H1 (cell line): ENCODE data around the gene C16orf89. TPM values are rescaled to one million over a fixed set of nuclear protein-coding genes. Genes with fewer than 3 reads are reported as not detected.

Experiments
- CTCF ChIA-PET: fragments of 300-600 bp; sonication (Branson Sonifier 250); formaldehyde crosslinking; loops from one replicate; lab custom pipeline; 2021; ENCODE audit not compliant: partially characterized antibody; lab: Charles Lee
- POLR2A ChIA-PET: fragments of 300-600 bp; sonication (Branson Sonifier 250); formaldehyde crosslinking; loops from one replicate; lab custom pipeline; 2021; ENCODE audit warnings: inconsistent platforms; ENCODE audit not compliant: partially characterized antibody; lab: Charles Lee
- DNase-seq, 2 experiments: peaks; one replicate each; pipeline versions ENCODE4 v3.0.0 to v3.0.0-alpha.2; 2010 to 2022; ENCODE audit warnings: low spot score in 2 of 2, low read depth in 1 of 2, mixed read lengths in 1 of 2
- FAIRE-seq: peaks from 2 replicates; lab custom pipeline; 2011; peaks lifted over from hg19 to GRCh38; lab: Jason Lieb, UNC
- H2AFZ ChIP-seq: 2 replicates; pipeline ENCODE4 v1.8.1; 2012; ENCODE audit warnings: low read length, inconsistent platforms
- H2AK5ac ChIP-seq: 2 replicates; pipeline ENCODE4 v1.6.1; 2013; ENCODE audit warnings: low read depth, low read length
- H2BK120ac ChIP-seq: replicated peaks from 2 replicates; pipeline ENCODE3; 2013; ENCODE audit warnings: low read depth, low read length, inconsistent platforms
- H2BK12ac ChIP-seq: 2 replicates; pipeline ENCODE4 v1.6.1; 2013; ENCODE audit warnings: low read depth, low read length
- H2BK15ac ChIP-seq: 2 replicates; pipeline ENCODE4 v1.6.1; 2013; ENCODE audit warnings: low read length
- H2BK20ac ChIP-seq: 2 replicates; pipeline ENCODE4 v1.6.1; 2013; ENCODE audit warnings: low read length
- H2BK5ac ChIP-seq: 2 replicates; pipeline ENCODE4 v1.6.1; 2013; ENCODE audit warnings: low read depth, low read length
- H3K14ac ChIP-seq: 2 replicates; pipeline ENCODE4 v1.6.1; 2013; ENCODE audit warnings: inconsistent platforms; ENCODE audit not compliant: insufficient read length
- H3K18ac ChIP-seq: 2 replicates; pipeline ENCODE4 v1.6.1; 2013; ENCODE audit warnings: low read length; ENCODE audit errors: extremely low read depth
- H3K23ac ChIP-seq: 2 replicates; pipeline ENCODE4 v1.6.1; 2013; ENCODE audit warnings: inconsistent platforms; ENCODE audit not compliant: insufficient read length
- H3K23me2 ChIP-seq: 2 replicates; pipeline ENCODE4 v1.6.1; 2013; ENCODE audit warnings: low read depth, low read length
- H3K27ac ChIP-seq: 2 replicates; pipeline ENCODE4 v1.6.1; 2011; ENCODE audit warnings: low read depth, low read length, inconsistent platforms
- H3K27me3 ChIP-seq, 4 experiments: replicated peaks in 1 of 4; 1 replicate in 1 of 4; 2 replicates in 3 of 4; pipeline versions ENCODE4 v1.6.1 to v1.8.1; 2011 to 2013; ENCODE audit warnings: low read length in 3 of 4, mild to moderate bottlenecking in 3 of 4, inconsistent platforms in 2 of 4, mixed read lengths in 2 of 4, moderate library complexity in 1 of 4; ENCODE audit not compliant: control insufficient read depth in 3 of 4, insufficient read depth in 3 of 4; ENCODE audit errors: extremely low read depth in 1 of 4
- H3K36me3 ChIP-seq, 4 experiments: 2 replicates each; pipeline versions ENCODE4 v1.6.1 to v1.8.1; 2011 to 2013; ENCODE audit warnings: mild to moderate bottlenecking in 4 of 4, low read length in 3 of 4, moderate library complexity in 2 of 4, control low read depth in 1 of 4, inconsistent platforms in 1 of 4; ENCODE audit not compliant: insufficient read depth in 4 of 4, control insufficient read depth in 2 of 4
- H3K4ac ChIP-seq: replicated peaks from 2 replicates; pipeline ENCODE3; 2013; ENCODE audit warnings: low read length, low read depth, mixed read lengths, inconsistent platforms; ENCODE audit not compliant: insufficient read length
- H3K4me1 ChIP-seq, 4 experiments: replicated peaks in 1 of 4; 1 replicate in 1 of 4; 2 replicates in 3 of 4; pipeline versions ENCODE4 v1.6.1 to v1.8.1; 2011 to 2013; ENCODE audit warnings: low read length in 3 of 4, inconsistent platforms in 2 of 4, mixed read lengths in 1 of 4; ENCODE audit not compliant: insufficient read depth in 4 of 4, control insufficient read depth in 3 of 4
- H3K4me2 ChIP-seq, 2 experiments: 2 replicates each; pipeline versions ENCODE4 v1.6.1 to v1.8.1; 2011 to 2013; ENCODE audit warnings: low read depth in 2 of 2, low read length in 2 of 2, control low read depth in 1 of 2, inconsistent platforms in 1 of 2, mild to moderate bottlenecking in 1 of 2; ENCODE audit not compliant: insufficient read depth in 1 of 2
- H3K4me3 ChIP-seq, 4 experiments: fragments of 200-600, 300-600 bp in 1 of 4; sonication (generic), shearing (Covaris generic), sonication (Bioruptor Twin) in 1 of 4; 2 replicates each; pipeline versions ENCODE4 v1.5.1 to v1.8.1; 2011 to 2016; ENCODE audit warnings: low read length in 4 of 4, low read depth in 3 of 4, control low read depth in 2 of 4, inconsistent platforms in 2 of 4, mild to moderate bottlenecking in 2 of 4, mixed read lengths in 1 of 4, moderate library complexity in 1 of 4; ENCODE audit not compliant: insufficient read depth in 2 of 4; ENCODE audit errors: extremely low read depth in 1 of 4
- H3K56ac ChIP-seq: replicated peaks from 2 replicates; pipeline ENCODE3; 2013; ENCODE audit warnings: low read depth, mild to moderate bottlenecking, mixed read lengths, low read length, inconsistent platforms; ENCODE audit not compliant: insufficient read length
- H3K79me1 ChIP-seq: 2 replicates; pipeline ENCODE4 v1.6.1; 2013; ENCODE audit warnings: low read depth, low read length, control low read depth
- H3K79me2 ChIP-seq, 2 experiments: 2 replicates each; pipeline versions ENCODE4 v1.6.1 to v1.8.1; 2012 to 2013; ENCODE audit warnings: low read length in 2 of 2, mild to moderate bottlenecking in 2 of 2, inconsistent platforms in 1 of 2; ENCODE audit not compliant: insufficient read depth in 2 of 2, control insufficient read depth in 1 of 2
- H3K9ac ChIP-seq, 4 experiments: replicated peaks in 1 of 4; 1 replicate in 1 of 4; 2 replicates in 3 of 4; pipeline versions ENCODE4 v1.6.1 to v1.8.1; 2011 to 2013; ENCODE audit warnings: low read depth in 3 of 4, low read length in 3 of 4, control low read depth in 2 of 4, mild to moderate bottlenecking in 2 of 4, moderate library complexity in 2 of 4, inconsistent platforms in 1 of 4; ENCODE audit errors: extremely low read depth in 1 of 4
- H3K9me3 ChIP-seq, 2 experiments: 2 replicates each; pipeline versions ENCODE4 v1.6.1 to v1.8.1; 2012 to 2013; ENCODE audit warnings: mild to moderate bottlenecking in 2 of 2, moderate library complexity in 2 of 2, control low read depth in 1 of 2, inconsistent platforms in 1 of 2, low read depth in 1 of 2, low read length in 1 of 2, mixed read lengths in 1 of 2; ENCODE audit not compliant: insufficient read depth in 2 of 2
- H4K20me1 ChIP-seq, 2 experiments: replicated peaks in 1 of 2; 2 replicates each; pipeline versions ENCODE3 to v1.8.1; 2011 to 2013; ENCODE audit warnings: inconsistent platforms in 2 of 2, low read length in 2 of 2, mild to moderate bottlenecking in 1 of 2; ENCODE audit not compliant: insufficient read depth in 2 of 2, control insufficient read depth in 1 of 2
- H4K5ac ChIP-seq: 2 replicates; pipeline ENCODE4 v1.6.1; 2013; ENCODE audit warnings: low read length, low read depth, mixed read lengths, inconsistent platforms; ENCODE audit not compliant: insufficient read length
- H4K8ac ChIP-seq: 2 replicates; pipeline ENCODE4 v1.8.0; 2013; ENCODE audit warnings: mild to moderate bottlenecking, moderate library complexity, low read length, inconsistent platforms; ENCODE audit not compliant: insufficient read depth; ENCODE audit errors: extremely low read depth
- H4K91ac ChIP-seq: replicated peaks from 2 replicates; pipeline ENCODE3; 2013; ENCODE audit warnings: low read length, mixed read lengths, inconsistent platforms; ENCODE audit not compliant: insufficient read length
- SP4 ChIP-seq: IDR thresholded peaks from 2 replicates; pipeline ENCODE4 v1.6.1; 2012; ENCODE audit warnings: low read length, inconsistent platforms
- WGBS, 2 experiments: shearing (Covaris generic) in 1 of 2; methylation state at CpG; one replicate each; pipeline versions ENCODE4 v1.1.6 to v1.1.7; 2013 to 2015; ENCODE audit warnings: low lambda C conversion rate in 2 of 2, mixed read lengths in 2 of 2, inconsistent platforms in 1 of 2, low coverage in 1 of 2, missing lambda C conversion rate in 1 of 2; ENCODE audit not compliant: insufficient replicate concordance in 2 of 2, insufficient coverage in 1 of 2, insufficient read length in 1 of 2; ENCODE audit errors: extremely low coverage in 1 of 2, missing lambda C conversion rate in 1 of 2; 5-methylcytosine and 5-hydroxymethylcytosine counted together
- polyA plus RNA-seq, 7 experiments: library from polyadenylated mRNA; depleted of rRNA in 3 of 7; stranded (reverse) in 5 of 7; unstranded in 2 of 7; fragments of >200 nt in 5 of 7; fragments of 200-250 nt in 2 of 7; gene quantifications; 1 replicate in 5 of 7; 2 replicates in 1 of 7; 4 replicates in 1 of 7; pipeline versions ENCODE4 v1.2.1 to v1.2.3, GENCODE V29; 2011 to 2013; ENCODE audit warnings: missing spikeins in 2 of 7, mixed read lengths in 2 of 7
- total RNA-seq: library from RNA; stranded (reverse); fragmentation: NEBNext Ultra II Directional; extraction: Animal tissue kit (Norgen Biotek cat#: 25700); gene quantifications from 2 replicates; pipeline ENCODE4 v1.2.1, GENCODE V29; 2021

The C16orf89 gene
- total and polyA plus RNA-seq, 2 of the 8 experiments (the other 6 are each of a cell fraction or from before 2014, with no cell fraction given) = 6.7 to 9.9 TPM

DNA sequence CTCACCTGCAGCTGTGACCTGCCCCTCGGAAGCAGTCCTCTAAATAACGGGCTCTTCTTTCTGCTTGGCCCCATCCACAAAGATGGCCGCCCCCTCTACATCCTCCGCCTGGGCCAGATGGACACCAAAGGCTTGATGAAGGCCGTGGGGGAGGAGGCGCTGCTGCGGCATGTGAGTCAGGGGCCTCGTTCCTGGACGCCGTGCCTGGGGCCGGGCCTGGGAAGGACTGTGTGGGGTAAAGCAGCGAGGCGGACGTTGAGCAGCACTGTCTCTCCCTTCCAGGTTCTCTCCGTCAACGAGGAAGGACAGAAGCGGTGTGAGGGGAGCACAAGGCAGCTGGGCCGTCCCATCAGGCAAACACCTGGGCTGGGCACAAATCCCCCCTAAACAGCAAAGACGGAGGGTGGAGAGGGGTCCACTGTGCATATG is 65.2 kb downstream of the C16orf89 start:
- 0 out of 2 replicates have a peak overlapping the region, but pooled peaks have one; percentile 60 for H2BK5ac ChIP-seq
- DNase-seq (no peak), FAIRE-seq (no peak)
- H3K79me1 ChIP-seq = no peaks in the 10 kb centered on the region; the same call in 1 of the 2 replicates
- no peak overlapping the region for H3K4ac ChIP-seq
- H3K27me3 ChIP-seq = no peaks in the 10 kb centered on the region
- no peaks in the 10 kb centered on the region for H3K9me3 ChIP-seq
- no peak overlapping the region for H3K18ac ChIP-seq
- no peak overlapping the region for H2BK120ac ChIP-seq
- H3K14ac ChIP-seq = no peak overlapping the region
- no peak overlapping the region for H3K56ac ChIP-seq
- WGBS, 2 experiments = 94% methylated on average over 18 of the region's 19 CpGs; no CpG with 5 or more reads in 1 of the 2 experiments
- no peak overlapping the region for H3K23ac ChIP-seq
- H2BK20ac ChIP-seq = no peak overlapping the region
- no peak overlapping the region for H3K4me2 ChIP-seq
- no peak for TF ChIP-seq SP4
- no peak overlapping the region for H3K4me3 ChIP-seq
- no peaks in the 10 kb centered on the region for H3K36me3 ChIP-seq
- H4K8ac ChIP-seq = no peak overlapping the region
- ChIA-PET CTCF (interaction anchor here (1.2 to 1.7 kb wide), 3 partner anchors 20 to 25 kb away, joined by 3 to 5 read pairs (median 3); no protein-coding TSS in a partner anchor), POLR2A (interaction anchor here (1.6 kb wide), 1 partner anchor 17 kb away, joined by 3 read pairs; no protein-coding TSS in a partner anchor)
- H3K79me2 ChIP-seq = no peaks in the 10 kb centered on the region
- H2AK5ac ChIP-seq = no peak overlapping the region
- H2BK15ac ChIP-seq = no peak overlapping the region
- H4K5ac ChIP-seq = no peak overlapping the region
- no peak overlapping the region for H3K9ac ChIP-seq
- no peak overlapping the region for H2AFZ ChIP-seq
- H3K27ac ChIP-seq = no peak overlapping the region
- no peaks in the 10 kb centered on the region for H4K20me1 ChIP-seq
- H3K23me2 ChIP-seq = no peaks in the 10 kb centered on the region
- H3K4me1 ChIP-seq = no peaks in the 10 kb centered on the region
- no peak overlapping the region for H4K91ac ChIP-seq
- H2BK12ac ChIP-seq = no peak overlapping the region
